GM18508 (cell line): ENCODE data around the gene GAL3ST2.
"Not testable (repeated sequence)": the region's sequence is repeated elsewhere in the genome, so short reads cannot be mapped to it uniquely, and the experiment has no call there.

ENCODE experiments used
- ATAC-seq: cut with Tn5 transposase; IDR thresholded peaks from one replicate; pipeline ENCODE4 v1.9.1; 2021; ENCODE audit warnings: moderate number of reproducible peaks; ENCODE audit not compliant: insufficient read depth, unreplicated experiment

Gene GAL3ST2

DNA sequence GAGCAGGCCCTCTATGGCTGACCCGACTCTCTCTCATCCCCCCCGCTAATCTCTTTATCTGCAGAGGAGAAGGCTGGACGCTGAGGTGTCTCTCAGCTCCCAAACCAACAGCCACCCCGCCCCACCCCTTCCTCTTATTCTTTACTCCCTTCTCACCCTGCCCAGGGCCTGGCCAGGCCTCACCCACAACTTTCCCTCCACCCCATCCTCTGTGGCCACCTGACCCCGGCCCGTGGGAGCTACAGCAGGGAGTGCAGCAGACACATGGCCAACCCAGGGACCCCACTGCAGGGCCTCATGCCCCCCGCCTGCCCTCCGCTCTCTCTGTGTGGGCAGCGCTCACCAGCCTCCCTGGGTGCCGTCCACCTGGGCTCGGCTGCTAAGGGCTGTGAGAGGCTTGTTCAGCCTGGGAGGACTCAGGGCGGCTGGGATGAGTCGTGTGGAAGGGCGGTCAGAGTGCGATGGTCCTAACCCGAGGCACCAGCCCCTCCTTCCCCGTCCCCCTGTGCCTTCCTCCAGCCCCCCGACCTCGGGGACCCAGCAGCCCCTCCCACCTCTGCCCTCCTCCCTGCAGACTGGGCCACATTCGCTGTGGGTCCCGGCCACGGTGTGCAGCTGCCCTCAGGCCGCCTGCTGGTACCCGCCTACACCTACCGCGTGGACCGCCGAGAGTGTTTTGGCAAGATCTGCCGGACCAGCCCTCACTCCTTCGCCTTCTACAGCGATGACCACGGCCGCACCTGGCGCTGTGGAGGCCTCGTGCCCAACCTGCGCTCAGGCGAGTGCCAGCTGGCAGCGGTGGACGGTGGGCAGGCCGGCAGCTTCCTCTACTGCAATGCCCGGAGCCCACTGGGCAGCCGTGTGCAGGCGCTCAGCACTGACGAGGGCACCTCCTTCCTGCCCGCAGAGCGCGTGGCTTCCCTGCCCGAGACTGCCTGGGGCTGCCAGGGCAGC lies 39.1 kb downstream of the GAL3ST2 start:
- ATAC-seq, result no peak

DNA sequence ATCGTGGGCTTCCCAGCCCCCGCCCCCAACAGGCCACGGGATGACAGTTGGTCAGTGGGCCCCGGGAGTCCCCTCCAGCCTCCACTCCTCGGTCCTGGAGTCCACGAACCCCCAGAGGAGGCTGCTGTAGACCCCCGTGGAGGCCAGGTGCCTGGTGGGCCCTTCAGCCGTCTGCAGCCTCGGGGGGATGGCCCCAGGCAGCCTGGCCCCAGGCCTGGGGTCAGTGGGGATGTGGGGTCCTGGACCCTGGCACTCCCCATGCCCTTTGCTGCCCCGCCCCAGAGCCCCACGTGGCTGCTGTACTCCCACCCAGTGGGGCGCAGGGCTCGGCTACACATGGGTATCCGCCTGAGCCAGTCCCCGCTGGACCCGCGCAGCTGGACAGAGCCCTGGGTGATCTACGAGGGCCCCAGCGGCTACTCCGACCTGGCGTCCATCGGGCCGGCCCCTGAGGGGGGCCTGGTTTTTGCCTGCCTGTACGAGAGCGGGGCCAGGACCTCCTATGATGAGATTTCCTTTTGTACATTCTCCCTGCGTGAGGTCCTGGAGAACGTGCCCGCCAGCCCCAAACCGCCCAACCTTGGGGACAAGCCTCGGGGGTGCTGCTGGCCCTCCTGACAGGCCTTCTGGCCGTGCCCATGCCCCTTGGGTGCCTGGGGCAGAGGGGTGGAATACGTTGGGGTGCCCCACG lies 40.0 kb downstream of the GAL3ST2 start:
- no peak for ATAC-seq

DNA sequence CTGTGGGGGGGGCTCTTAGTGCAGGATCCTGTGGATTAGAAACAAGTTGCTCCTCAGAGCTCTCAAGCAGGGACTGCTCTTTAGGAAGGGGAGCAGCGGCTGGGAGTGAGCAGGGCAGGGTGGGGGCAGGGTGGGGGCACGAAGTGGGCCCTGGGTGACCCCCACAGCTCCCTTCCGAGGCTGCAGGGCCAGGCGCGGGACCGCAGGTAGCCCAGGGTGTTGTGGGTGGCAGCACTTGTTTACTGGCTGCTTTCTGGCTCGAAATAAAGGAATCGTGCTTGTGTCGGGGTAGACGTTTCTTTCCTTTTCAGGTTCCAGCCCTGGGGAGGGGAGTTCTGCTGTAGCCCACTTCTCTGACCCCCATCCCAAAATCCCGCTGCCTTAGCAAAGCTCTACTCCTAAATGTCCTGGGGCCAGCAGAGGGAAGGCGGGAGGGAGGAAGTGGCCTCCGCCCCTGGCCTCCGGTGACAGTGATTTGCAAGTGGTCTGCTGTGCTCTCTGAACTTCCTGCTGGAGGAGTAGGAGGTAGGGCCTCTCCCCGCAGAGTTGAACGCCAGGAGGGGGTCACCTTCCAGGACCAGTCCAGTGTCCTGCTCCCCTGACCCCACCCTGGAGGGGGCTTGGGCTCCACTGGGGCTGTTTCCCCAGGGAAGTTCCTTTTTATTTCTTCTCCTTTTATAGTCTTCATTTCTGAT lies 40.7 kb downstream of the GAL3ST2 start:
- no peak for ATAC-seq

DNA sequence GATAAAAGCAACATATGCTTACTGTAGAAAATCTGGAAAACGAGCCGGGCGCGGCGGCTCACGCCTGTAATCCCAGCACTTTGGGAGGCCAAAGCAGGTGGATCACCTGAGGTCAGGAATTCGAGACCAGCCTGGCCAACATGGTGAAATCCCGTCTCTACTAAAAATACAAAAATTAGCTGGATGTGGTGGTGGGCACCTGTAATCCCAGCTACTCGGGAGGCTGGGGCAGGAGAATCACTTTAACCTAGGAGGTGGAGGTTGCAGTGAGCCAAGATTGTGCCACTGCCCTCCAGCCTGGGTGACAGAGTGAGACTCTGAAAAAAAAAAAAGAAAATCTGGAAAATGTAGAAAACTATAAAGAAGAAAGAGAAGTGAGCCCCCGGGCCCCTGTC lies 41.2 kb downstream of the GAL3ST2 start:
- not testable (repeated sequence) for ATAC-seq

DNA sequence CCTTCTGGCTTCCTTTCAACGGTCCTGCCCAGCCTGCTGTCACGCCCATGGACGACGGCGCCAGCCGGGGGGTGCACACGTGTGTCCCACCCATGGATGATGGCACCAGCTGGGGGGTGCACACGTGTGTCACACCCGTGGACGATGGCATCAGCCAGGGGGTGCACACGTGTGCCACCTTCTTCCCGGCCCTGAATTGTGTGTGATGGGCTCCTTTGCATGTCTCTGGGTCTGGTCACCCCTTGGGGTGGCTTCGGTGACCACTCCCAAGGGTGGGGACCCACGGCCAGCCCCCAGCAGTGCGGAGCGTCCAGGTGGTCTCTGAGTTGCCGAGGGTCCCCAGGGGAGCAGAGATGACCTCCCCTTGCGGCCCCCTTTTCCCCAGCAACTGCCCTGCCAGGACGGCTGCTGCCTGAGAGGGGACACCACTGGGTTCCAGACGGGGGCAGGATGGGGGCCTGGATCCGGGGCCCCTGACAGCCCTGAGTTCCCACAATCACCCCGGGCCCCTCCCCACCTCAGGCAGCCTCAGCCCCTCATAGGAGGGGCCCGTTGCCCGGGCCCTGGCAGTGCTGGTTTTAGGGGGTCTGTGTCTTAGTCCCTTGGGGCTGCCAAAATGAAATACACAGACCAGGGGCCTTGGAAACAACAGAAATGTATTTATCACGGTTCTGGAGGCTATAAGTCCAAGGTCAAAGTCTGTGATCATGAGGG lies 41.8 kb downstream of the GAL3ST2 start:
- no peak for ATAC-seq

DNA sequence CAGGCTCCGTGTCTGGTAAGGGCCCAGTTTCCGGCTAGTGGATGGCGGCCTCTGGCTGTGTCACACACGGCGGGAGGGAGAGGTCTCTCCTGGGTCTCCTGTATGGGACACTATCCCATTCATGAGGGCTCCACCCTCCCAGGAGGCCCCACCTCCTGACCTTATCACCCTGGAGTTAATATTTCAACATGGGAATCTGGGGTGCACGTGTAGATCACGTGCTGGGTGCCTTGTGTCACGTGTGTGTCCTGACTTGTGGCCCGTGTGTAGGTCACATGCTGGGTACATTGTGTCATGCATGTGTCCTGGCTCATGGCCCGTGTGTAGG lies 42.3 kb downstream of the GAL3ST2 start:
- no peak for ATAC-seq

DNA sequence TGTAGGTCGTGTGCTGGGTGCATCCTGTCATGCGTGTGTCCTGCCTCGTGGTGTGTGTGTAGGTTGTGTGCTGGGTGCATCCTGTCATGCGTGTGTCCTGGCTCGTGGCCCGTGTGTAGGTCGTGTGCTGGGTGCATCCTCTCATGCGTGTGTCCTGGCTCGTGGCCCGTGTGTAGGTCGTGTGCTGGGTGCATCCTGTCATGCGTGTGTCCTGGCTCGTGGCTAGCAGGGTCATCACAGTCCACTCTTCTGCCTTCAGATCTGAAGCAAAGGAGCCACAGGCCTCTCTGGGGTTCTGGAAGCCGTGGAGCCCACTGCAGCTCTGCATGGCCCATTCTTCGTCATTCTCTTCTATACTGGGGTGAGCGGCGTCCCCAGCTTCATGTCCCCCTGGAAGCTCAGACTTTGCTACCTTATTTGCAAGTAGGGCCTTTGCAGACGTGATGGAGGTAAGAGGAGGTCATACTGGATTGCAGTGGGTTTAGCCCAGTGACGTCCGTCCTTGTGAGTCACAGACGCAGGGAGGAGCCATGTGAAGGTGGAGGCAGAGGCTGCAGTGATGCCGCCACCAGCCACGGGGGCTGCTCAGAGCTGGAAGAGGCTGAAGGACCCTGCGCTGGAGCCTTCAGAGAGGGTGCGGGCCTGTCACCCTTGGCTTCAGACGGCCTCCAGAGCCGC lies 43.5 kb downstream of the GAL3ST2 start:
- ATAC-seq, result not testable (repeated sequence)

DNA sequence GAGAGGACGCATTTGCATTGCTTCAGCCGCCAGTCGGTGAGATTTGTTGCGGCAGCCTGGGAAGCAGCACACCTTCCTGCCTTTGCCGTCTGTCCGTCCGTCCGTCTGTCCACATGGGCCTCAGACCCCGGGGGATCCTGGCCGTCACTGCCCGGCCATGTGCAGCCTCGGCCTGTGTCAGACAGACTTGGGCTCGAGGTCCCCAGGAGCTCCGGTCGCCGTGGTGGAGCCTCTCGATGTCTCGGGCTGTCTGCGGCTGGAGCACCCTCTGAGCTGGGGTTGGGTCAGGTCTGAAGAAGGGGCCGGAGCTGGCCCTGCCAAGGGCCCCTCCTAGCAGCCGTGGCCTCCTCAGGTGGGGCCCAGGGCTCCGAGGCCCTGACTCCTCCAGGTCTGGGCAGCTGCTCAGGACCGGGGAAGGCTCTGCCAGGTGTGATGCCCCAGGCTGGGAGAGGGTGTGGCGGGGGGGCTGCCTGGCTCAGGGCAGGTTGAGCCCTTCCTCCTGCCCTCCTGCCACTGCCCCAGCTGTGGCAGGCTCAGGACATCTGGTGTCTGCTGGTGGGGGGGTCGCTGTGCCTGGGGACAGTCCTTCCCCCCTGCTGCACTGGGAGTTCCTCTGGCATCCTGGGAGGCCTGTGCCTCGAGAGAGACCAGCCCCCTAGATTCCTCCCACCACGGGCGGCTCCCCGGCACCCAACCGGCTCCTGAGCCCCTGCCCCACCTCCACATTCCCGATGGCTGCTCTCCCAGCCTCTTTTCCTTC lies 44.2 kb downstream of the GAL3ST2 start:
- no peak for ATAC-seq

DNA sequence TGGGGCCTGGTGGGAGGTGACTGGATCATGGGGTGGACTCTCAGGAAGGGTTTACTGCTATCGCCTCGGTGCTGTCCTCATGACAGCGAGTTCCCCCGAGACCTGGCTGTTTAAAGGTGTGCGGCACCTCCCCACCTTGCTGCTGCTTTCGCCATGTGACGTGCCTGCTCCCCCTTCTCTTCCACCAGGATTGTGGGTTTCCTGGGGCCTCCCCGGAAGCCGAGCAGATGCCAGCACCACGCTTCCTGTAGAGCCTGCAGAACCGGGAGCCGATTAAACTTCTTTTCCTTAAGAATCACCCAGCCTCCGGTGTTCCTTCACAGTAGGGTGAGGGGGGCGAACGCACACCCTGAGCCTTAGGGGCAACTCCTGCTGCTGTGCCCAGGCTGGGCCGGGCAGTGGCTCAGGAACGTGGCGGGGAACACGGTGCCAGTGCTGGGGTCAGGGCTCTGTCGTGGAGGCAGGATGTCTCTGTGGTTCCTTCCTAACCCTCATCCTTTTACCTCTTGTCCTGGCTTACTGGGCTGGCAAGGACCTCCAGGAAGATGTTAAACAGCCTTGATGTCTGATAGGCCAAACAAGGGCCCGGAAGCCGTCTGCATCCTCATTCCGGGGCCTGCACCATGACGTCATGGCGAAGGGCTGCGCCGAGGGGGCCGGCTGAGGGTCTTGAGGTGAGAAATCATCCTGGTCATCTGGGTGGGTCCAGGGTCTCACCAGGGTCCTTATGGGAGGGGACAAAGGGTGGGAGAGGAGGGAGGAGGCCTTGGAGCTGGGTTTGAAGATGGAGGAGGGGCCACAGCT lies 45.0 kb downstream of the GAL3ST2 start:
- no peak for ATAC-seq

DNA sequence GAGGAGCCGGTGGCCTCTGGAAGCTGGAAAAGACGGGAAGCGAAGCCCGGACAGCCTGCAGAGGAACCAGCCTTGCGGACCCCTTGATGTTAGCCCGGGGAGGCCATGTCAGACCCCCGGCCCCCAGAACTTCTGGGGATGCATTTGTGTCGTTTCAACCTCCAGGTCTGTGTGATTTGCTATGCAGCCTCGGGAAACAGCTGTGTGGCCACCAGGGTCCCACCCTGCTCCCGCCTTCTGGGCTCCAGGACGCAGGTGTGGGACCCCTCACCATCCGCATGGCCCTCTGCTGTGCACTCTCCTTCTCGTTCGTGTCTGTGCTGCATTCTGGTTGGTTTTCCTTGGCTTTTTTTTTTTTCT lies 45.6 kb downstream of the GAL3ST2 start:
- ATAC-seq, result no peak

DNA sequence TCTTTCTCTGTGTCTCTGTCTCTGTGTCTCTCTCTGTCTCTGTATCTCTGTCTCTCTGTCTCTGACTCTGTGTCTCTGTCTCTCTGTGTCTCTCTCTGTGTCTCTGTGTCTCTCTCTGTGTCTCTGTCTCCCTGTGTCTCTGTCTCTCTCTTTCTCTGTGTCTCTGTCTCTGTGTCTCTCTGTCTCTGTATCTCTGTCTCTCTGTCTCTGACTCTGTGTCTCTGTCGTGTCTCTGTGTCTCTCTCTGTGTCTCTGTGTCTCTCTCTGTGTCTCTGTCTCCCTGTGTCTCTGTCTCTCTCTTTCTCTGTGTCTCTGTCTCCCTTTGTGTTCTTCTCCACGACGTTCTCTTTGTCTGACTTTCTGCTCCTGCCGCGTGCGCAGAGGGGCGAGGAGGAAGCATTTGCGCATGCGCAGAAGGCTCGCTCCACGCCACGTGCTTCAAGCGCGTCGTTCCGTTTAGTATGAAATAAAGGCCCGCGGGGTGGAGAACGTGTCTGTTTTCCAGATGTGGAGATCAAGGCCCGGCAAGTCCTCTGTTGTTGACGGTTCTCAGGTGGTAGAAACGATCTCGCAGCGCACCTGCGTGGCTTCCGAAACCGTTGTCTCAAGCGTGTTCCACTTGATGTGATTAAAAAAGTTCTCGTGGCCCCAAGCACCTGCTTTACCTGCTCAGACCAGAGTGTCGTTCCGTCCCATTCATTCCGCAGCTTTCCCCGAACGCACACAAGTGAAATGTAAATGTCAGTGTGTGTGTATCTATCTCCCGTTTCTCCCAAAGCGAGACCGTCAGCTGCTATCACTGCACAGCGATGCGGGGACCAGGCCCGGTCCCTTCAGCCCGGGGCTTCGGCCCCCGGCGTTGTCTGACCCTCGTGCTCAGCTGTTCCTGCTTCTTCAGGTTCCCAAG lies 47.2 kb downstream of the GAL3ST2 start:
- ATAC-seq, result not testable (repeated sequence)

DNA sequence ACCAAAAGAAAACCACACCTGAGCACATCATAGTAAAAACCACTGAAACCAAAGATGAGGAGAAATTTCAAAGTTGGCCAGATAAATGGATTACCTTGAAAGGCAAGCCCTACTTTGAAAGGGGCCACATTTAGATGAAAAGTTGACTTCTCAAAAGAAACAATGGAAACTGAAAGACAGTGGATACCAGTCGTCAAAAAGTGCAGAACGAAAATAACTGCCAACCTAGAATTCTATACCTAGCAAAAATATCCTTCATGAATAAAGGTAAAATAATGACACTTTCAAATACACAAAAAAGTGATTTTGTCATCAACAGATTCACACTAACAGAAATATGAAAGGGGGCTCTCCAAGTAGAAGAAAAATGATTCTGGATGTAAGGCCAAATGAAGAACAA lies 50.8 kb downstream of the GAL3ST2 start:
- ATAC-seq, result no peak

DNA sequence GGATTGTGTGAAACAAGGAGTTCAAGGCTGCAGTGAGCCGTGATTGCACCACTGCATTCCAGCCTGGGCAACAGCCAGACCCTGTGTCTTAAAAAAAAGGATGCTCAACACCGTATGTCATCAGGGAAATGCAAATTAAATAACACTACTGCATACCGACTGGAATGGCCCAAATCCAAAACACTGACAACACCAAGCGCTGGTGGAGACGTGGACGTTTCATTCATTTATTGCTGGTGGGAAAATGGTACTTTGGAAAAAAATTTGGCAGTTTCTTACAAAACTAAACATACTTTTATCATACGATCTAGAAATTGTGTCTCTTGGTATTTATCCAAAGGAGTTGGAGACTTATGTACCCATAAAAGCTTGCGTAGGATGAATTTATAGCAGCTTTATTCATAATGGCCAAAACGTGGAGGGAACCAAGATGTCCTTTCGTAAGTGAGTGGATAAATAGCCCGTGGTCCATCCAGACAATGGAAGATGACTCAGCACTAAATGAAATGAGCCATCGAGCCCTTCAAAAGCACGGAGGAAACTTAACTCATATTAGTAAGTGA lies 56.6 kb downstream of the GAL3ST2 start:
- ATAC-seq, result no peak

DNA sequence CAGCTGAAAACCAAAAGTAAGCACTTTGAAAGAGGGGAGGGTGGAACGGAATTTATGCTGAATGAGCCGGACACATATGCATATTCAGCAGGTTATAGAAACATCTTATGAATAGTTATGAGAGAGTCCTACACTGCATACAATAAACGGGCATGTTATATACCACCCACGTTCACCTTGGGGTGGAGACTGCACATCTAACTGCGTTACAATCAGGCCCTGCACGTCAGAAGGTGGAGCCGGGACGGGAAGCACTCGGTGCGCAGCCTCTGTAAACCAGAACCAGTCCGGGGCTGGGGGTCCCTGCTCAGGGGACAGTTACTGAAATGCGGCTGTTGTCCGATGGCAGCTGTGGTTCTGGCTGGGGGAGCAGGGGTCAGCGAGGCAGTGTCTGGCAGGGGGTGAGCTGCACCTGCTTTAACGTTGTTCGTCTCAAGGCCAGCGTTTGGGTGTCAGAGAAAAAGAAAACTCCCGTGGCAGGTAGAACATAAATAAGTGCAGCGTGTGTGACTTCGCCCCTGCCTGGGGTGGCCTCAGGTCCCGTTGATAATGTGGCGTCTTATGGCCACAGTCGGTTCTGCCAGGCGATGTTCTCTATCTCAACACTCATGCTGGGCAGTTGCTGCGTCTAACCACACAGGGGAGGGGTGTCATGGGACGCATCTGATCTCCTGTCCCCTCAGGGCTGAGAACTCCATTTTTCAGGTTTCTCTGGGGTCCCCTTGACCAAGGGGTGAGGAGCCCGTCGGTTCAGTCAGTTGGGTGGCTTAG lies 57.3 kb downstream of the GAL3ST2 start:
- ATAC-seq, result not testable (repeated sequence)

DNA sequence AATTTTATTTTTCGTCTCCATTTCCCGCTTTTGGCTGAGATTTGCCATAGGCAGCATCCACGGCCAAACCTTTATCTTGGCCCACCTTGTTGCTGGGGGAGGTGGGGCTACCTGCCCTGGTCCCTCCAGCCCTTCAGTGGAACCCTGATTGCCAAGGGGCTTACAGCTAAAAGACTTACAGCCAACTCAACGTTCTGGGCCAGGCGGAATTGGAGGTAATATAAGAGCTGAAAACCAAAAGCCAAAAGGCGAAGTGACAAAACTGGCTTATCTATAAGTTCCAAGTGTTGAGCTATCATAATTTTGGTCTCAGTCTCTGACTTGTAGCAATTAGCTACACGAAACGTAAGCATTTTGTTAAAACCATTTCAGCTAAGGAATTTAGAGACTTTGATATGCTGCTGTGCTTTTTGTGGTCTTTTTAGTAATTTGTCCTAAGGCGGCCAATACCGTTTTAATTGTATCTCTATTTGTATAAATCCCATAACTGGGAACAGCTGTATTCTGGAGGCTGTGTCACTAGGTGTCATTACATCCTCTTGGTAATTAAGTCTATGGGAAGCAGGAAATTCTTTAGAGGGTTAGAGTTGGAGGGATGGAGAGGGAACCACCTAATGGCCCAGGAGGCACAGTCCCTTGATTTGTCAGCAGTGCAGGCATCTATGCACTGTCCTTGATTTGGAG lies 58.0 kb downstream of the GAL3ST2 start:
- ATAC-seq, result no peak

DNA sequence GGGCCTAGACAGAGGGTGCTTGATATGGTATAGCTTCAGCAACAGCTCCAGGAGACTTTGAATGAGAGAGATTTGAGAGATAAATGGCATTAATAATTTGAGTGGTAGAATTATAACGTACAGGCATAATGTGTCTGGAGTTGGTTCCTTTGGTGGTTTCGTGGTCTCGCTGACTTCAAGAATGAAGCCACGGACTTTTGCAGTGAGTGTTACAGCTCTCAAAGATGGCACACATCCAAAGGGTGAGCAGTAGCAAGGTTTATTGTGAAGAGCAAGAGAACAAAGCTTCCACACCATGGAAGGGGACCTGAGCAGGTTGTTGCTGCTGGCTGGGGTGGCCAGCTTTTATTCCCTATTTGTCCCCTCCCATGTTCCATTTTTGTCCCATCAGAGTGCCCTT lies 59.0 kb downstream of the GAL3ST2 start:
- ATAC-seq, result no peak
